ENCODE measurements around the gene TOP3B. TPM values are rescaled to one million over a fixed set of nuclear protein-coding genes. Genes with fewer than 3 reads are reported as not detected.

The TOP3B gene
- polyA plus RNA-seq, 1 donor, result 18.3 TPM

Other genes starting within 250 kb of the TOP3B start
- 18.6 TPM for gene YPEL1, start 247.0 kb downstream of the TOP3B start, polyA plus RNA-seq (ENCODE audit: insufficient read length)
- 138 TPM for gene MAPK1, start 115.1 kb downstream of the TOP3B start, polyA plus RNA-seq (ENCODE audit: insufficient read length)
- 48.6 TPM for gene PPM1F, start 29.9 kb downstream of the TOP3B start, polyA plus RNA-seq (ENCODE audit: insufficient read length)

Measured in forelimb muscle (tissue), 1 donor.